Activated naive CD4-positive, alpha-beta T cell treated with anti-CD3 and anti-CD28 coated beads, Interleukin-2, amount 50 U/mL, for 16 hours (primary cell): ENCODE data around the gene SMYD3.
"Not testable (repeated sequence)": the region's sequence is repeated elsewhere in the genome, so short reads cannot be mapped to it uniquely, and the experiment has no call there.

Experiments
- DNase-seq: peaks from one replicate; pipeline ENCODE4 v3.0.0-alpha.2; 2020

The SMYD3 gene

GRCh38 chr1:245971076-245971710, 535.9 kb downstream of the SMYD3 start:
- not testable (repeated sequence) for DNase-seq

- no peak for DNase-seq
Measured at GRCh38 chr1:245969283-245969682, 537.8 kb downstream of the SMYD3 start.

GRCh38 chr1:245968775-245969174, 538.3 kb downstream of the SMYD3 start:
- DNase-seq: no peak

GRCh38 chr1:245965398-245965797, 541.7 kb downstream of the SMYD3 start:
- DNase-seq: no peak

GRCh38 chr1:245963649-245964048, 543.4 kb downstream of the SMYD3 start:
- no peak for DNase-seq

GRCh38 chr1:245962453-245962852, 544.6 kb downstream of the SMYD3 start:
- DNase-seq: no peak

GRCh38 chr1:245961137-245961540, 545.9 kb downstream of the SMYD3 start:
- no peak for DNase-seq

GRCh38 chr1:245960171-245960570, 546.9 kb downstream of the SMYD3 start:
- DNase-seq: no peak

- no peak for DNase-seq
Measured at GRCh38 chr1:245958016-245958415, 549.1 kb downstream of the SMYD3 start.

- DNase-seq: no peak
Measured at GRCh38 chr1:245957427-245957826, 549.7 kb downstream of the SMYD3 start.

GRCh38 chr1:245956225-245956624, 550.9 kb downstream of the SMYD3 start:
- no peak for DNase-seq

- DNase-seq: no peak
Measured at GRCh38 chr1:245953876-245954660, 553.0 kb downstream of the SMYD3 start.

GRCh38 chr1:245952383-245953026, 554.6 kb downstream of the SMYD3 start:
- no peak for DNase-seq

GRCh38 chr1:245948786-245949185, 558.3 kb downstream of the SMYD3 start:
- no peak for DNase-seq

- DNase-seq: no peak
Measured at GRCh38 chr1:245946905-245947304, 560.2 kb downstream of the SMYD3 start.

- DNase-seq: not testable (repeated sequence)
Measured at GRCh38 chr1:245945136-245945535, 561.9 kb downstream of the SMYD3 start.

GRCh38 chr1:245942856-245943255, 564.2 kb downstream of the SMYD3 start:
- no peak for DNase-seq

GRCh38 chr1:245941771-245942170, 565.3 kb downstream of the SMYD3 start:
- DNase-seq: not testable (repeated sequence)

- DNase-seq: no peak
Measured at GRCh38 chr1:245939756-245940345, 567.2 kb downstream of the SMYD3 start.

GRCh38 chr1:245938046-245938435, 569.0 kb downstream of the SMYD3 start:
- no peak for DNase-seq

GRCh38 chr1:245937316-245938045, 569.6 kb downstream of the SMYD3 start:
- DNase-seq: no peak

GRCh38 chr1:245934409-245934808, 572.7 kb downstream of the SMYD3 start:
- no peak for DNase-seq
